Neural progenitor cell (in vitro differentiated cells): ENCODE data around the gene HIC2.
"Not testable (repeated sequence)": the region's sequence is repeated elsewhere in the genome, so short reads cannot be mapped to it uniquely, and the experiment has no call there.

Source experiments
- EZH2 ChIP-seq: fragments of 200-600 bp; sonication (generic); IDR thresholded peaks from 2 replicates; pipeline ENCODE4 v1.6.1; 2017; ENCODE audit warnings: antibody characterized with exemption, mild to moderate bottlenecking, moderate library complexity
- TF ChIP-seq, protein P1 (sequence below): fragments of 200-600 bp; sonication (generic); IDR thresholded peaks from 2 replicates; pipeline ENCODE4 v1.5.1; 2017; ENCODE audit warnings: antibody characterized with exemption, mild to moderate bottlenecking

- TF ChIP-seq, protein P1, sequence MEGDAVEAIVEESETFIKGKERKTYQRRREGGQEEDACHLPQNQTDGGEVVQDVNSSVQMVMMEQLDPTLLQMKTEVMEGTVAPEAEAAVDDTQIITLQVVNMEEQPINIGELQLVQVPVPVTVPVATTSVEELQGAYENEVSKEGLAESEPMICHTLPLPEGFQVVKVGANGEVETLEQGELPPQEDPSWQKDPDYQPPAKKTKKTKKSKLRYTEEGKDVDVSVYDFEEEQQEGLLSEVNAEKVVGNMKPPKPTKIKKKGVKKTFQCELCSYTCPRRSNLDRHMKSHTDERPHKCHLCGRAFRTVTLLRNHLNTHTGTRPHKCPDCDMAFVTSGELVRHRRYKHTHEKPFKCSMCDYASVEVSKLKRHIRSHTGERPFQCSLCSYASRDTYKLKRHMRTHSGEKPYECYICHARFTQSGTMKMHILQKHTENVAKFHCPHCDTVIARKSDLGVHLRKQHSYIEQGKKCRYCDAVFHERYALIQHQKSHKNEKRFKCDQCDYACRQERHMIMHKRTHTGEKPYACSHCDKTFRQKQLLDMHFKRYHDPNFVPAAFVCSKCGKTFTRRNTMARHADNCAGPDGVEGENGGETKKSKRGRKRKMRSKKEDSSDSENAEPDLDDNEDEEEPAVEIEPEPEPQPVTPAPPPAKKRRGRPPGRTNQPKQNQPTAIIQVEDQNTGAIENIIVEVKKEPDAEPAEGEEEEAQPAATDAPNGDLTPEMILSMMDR: not testable (repeated sequence)
- TF ChIP-seq EZH2: not testable (repeated sequence)
Observed at GRCh38 chr22:21401197-21401969, 15.8 kb upstream of the HIC2 start.
